ENCODE data around the gene SREBF2. TPM values are rescaled to one million over a fixed set of nuclear protein-coding genes. Genes with fewer than 3 reads are reported as not detected.

The SREBF2 gene
- total and polyA plus RNA-seq, 2 of the 13 experiments (the other 11 are each of a cell fraction or from before 2014, with no cell fraction given) = 53.8 to 72.6 TPM

- Histone ChIP-seq H3K4me3 (replicated peaks in 1 of 3; ENCODE audit: insufficient read depth in 1 of 3, low read depth in 2 of 3, low read length in 3 of 3) (no peak overlapping the region), H3K27ac (ENCODE audit: extremely low read length, insufficient read depth, low read length) (no peak overlapping the region), H3K27me3 (ENCODE audit: control insufficient read depth in 1 of 2, insufficient read depth in 2 of 2, low read length in 2 of 2) (no peaks in the 10 kb centered on the region), H3K9ac (ENCODE audit: insufficient read depth, low read depth, low read length) (no peak overlapping the region), H3K4me1 (ENCODE audit: insufficient read depth, low read length) (no peaks in the 10 kb centered on the region), H3K79me2 (ENCODE audit: insufficient read depth, low read length) (no peaks in the 10 kb centered on the region), H3K4me2 (ENCODE audit: low read depth, low read length) (no peak overlapping the region), H2AFZ (ENCODE audit: low read length) (no peak overlapping the region), H3K9me3 (ENCODE audit: low read length) (no peaks in the 10 kb centered on the region), H3K36me3 (replicated peaks in 1 of 2; ENCODE audit: control insufficient read depth in 1 of 2, insufficient read depth in 2 of 2, low read length in 2 of 2) (peaks cover 6 to 19% of the 10 kb centered on the region in 2 experiments; a peak in 3 of 5 replicates), H4K20me1 (ENCODE audit: insufficient read depth, low read length) (no peaks in the 10 kb centered on the region)
- ChIA-PET CTCF (ENCODE audit: low intra/inter-chr PET ratio, low total read pairs) (no interaction called here), POLR2A (no interaction called here)
- DNase-seq (ENCODE audit: low spot score) (no peak), ATAC-seq (no peak), FAIRE-seq (no peak)
- BruUV-seq (replicated peaks) = no TSS peak
- WGBS (ENCODE audit: low lambda C conversion rate) = 100% methylated on average over 1 of the region's 4 CpGs
- no peak for TF ChIP-seq ATF2 (CRISPR knock-in tag; IDR thresholded peaks at IDR 0.05)
- no peak for TF ChIP-seq JUNB (CRISPR knock-in tag; IDR thresholded peaks at IDR 0.05; ENCODE audit: borderline replicate concordance)
- intact Hi-C loops (cut with micrococcal nuclease; ENCODE audit: unreplicated experiment) = no loop called here
- in situ Hi-C loops (cut with HindIII; ENCODE audit: extremely low pct_ligation_motif_present, low pct_unique_long_range_greater_than_20kb) = no loop called here
Measured at GRCh38 chr22:41935015-41935351, 102.1 kb downstream of the SREBF2 start.

GRCh38 chr22:41935509-41935908 is 102.6 kb downstream of the SREBF2 start:
- in situ Hi-C loops (cut with HindIII; ENCODE audit: extremely low pct_ligation_motif_present, low pct_unique_long_range_greater_than_20kb) = no loop called here
- Histone ChIP-seq H3K79me2 (ENCODE audit: insufficient read depth, low read length) (no peaks in the 10 kb centered on the region), H3K9ac (ENCODE audit: insufficient read depth, low read depth, low read length) (no peak overlapping the region), H3K4me3 (replicated peaks in 1 of 3; ENCODE audit: insufficient read depth in 1 of 3, low read depth in 2 of 3, low read length in 3 of 3) (no peak overlapping the region), H3K4me1 (ENCODE audit: insufficient read depth, low read length) (no peaks in the 10 kb centered on the region), H3K36me3 (replicated peaks in 1 of 2; ENCODE audit: control insufficient read depth in 1 of 2, insufficient read depth in 2 of 2, low read length in 2 of 2) (peaks cover 6 to 22% of the 10 kb centered on the region in 2 experiments; a peak in 3 of 5 replicates), H4K20me1 (ENCODE audit: insufficient read depth, low read length) (no peaks in the 10 kb centered on the region), H2AFZ (ENCODE audit: low read length) (no peak overlapping the region), H3K9me3 (ENCODE audit: low read length) (no peaks in the 10 kb centered on the region), H3K4me2 (ENCODE audit: low read depth, low read length) (no peak overlapping the region), H3K27ac (ENCODE audit: extremely low read length, insufficient read depth, low read length) (no peak overlapping the region), H3K27me3 (ENCODE audit: control insufficient read depth in 1 of 2, insufficient read depth in 2 of 2, low read length in 2 of 2) (no peaks in the 10 kb centered on the region)
- TF ChIP-seq AGO2 (optimal IDR thresholded peaks at IDR 0.05; ENCODE audit: low read depth, low read length) = peak; percentile 47
- TF ChIP-seq POLR2A (IDR thresholded peaks at IDR 0.05; ENCODE audit: insufficient read depth in 1 of 2, low read depth in 2 of 2, low read length in 2 of 2) = peak in 1 of 2 experiments; percentile 42; a peak in 1 of 4 replicates
- no peak for TF ChIP-seq ETS1 (CRISPR knock-in tag; IDR thresholded peaks at IDR 0.05)
- TF ChIP-seq ERF (CRISPR knock-in tag; IDR thresholded peaks at IDR 0.05) = no peak
- WGBS (ENCODE audit: low lambda C conversion rate) = 92% methylated on average over 5 of the region's 9 CpGs
- intact Hi-C loops (cut with micrococcal nuclease; ENCODE audit: unreplicated experiment) = no loop called here
- DNase-seq (ENCODE audit: low spot score) (no peak), FAIRE-seq (no peak), ATAC-seq (no peak)
- BruUV-seq (replicated peaks) = no TSS peak
- ChIA-PET POLR2A (interaction anchor here (0.7 kb wide), 1 partner anchor 25 kb away, joined by 3 read pairs; no protein-coding TSS in a partner anchor), CTCF (ENCODE audit: low intra/inter-chr PET ratio, low total read pairs) (no interaction called here)

All from HepG2 (cell line).